GM19043 (cell line): Measurements from ENCODE around the gene CAMK1D.

Experiments used
- ATAC-seq: cut with Tn5 transposase; IDR thresholded peaks from one replicate; pipeline ENCODE4 v1.9.1; 2021; ENCODE audit warnings: low read depth; ENCODE audit not compliant: unreplicated experiment

The CAMK1D gene

DNA sequence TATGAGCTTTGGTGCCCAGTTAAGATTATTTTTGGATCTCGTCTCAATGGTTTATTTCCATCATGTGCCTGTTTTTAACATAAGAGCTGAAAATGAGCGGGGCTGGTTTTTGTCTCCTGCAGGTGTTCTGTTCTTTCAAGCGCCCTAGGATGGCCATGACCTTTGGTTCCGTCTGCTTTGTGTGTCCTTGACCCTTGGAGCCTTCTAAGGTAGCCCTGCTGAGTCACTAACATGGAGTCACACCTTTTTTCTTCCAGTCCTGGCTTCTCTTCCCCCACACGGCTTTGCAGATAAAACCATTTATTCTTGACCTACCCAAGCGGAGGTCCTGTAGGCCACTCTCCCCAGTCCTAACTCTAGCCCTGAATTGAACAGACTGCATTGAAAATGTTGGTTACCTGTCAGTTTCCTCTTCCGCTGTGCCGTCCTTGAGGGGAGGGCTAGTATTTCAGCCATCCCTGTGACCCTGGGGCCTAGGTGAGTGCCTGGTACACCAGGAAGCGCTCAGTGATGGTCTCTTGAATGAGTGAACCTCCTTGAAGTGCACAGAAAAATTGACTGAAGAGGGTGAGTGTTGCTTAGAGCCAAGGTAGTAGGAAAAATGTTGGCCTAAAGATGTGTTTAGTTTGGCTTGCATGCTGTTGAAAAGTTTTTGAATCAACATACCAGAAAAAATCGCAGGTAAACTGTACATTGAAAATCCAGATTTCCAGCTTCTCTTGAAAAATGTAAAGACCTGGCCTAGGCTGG, 48.0 kb downstream of the CAMK1D start:
- no peak for ATAC-seq

DNA sequence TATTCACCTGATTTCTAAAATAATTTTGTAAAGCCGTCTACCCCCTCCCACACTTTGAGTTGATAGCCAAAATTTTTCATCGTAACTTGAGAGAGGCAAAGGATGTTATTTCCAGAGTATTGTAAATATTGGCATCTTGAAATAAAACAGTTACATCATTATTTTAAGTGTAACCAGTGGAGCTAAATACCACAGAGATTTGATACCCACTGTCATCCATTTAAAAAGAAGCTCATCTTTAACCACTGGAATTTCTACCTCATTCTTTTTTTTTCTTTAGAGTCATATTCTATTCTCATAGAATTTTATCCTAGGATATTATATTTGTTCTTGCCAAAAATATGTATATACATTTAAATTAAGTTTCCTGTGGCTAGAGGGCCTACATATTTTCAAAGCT, 48.6 kb downstream of the CAMK1D start:
- ATAC-seq, result no peak

DNA sequence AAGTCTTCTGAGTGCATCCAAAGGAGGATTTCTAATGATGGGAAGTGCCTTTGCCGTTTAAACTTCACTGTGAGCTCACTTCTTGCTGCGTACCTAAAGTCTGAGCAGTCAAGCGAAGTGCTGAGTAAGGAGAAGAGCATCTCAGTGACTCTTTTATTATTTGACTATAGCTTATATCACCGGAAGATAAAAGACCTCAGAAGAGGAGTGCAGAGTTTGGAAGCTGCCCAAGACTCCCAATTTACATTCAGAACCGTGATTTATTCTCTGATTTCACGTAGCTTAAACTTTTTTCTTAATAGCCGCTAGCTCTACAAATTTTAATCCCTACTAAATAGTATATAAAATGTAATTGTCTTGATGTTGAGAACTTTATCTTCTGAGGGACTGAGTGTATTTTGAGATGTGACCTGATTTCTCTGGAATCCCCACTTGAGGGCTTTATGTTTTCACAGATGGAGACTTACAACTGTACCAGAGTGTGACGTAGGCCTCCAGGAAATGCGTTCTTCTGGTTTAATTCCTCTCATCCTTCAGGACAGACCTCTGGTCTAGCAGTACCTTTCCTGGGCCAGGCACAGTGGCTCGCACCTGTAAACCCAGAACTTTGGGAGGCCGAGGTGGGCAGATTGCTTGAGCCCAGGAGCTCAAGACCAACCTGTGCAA, 51.1 kb downstream of the CAMK1D start:
- no peak for ATAC-seq

DNA sequence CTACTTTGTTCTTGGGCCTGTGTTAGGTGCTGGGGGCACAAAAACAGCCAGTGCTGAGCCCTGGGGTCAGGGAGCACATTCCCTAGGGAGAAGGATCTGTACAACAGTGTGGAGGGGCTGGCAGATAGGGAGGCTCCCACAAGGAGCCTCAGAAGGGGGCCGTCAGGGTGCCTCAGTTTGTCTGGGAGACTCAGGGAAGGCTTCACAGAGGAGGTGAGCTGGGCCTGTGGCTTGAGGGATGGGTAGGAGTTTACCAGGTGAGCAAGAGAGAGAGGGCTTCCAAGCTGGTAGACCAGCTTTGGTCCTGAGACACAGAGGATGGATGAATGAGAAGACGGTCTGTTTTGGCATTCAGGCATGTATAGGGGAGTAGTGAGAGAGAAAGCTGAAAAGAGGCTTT, 52.1 kb downstream of the CAMK1D start:
- no peak for ATAC-seq

DNA sequence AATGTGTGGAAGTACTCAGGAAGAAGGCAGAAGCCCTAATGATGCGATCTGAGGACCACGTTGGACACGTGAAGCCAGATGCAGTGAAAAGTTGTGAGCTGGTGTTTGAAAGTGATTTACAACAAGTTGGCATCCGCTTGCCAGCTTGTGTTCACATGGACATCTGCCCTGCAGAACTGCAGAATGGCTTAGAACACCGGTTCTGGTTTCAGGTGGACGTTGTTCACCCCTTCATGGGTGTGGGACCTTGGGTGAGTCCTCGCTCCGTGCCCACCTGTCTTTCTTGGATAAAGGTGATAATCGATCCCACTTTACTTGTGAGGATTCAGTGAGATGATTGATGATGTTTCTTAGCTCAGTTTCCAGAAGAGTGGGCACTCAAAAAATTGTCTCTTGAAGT, 53.8 kb downstream of the CAMK1D start:
- ATAC-seq, result no peak

DNA sequence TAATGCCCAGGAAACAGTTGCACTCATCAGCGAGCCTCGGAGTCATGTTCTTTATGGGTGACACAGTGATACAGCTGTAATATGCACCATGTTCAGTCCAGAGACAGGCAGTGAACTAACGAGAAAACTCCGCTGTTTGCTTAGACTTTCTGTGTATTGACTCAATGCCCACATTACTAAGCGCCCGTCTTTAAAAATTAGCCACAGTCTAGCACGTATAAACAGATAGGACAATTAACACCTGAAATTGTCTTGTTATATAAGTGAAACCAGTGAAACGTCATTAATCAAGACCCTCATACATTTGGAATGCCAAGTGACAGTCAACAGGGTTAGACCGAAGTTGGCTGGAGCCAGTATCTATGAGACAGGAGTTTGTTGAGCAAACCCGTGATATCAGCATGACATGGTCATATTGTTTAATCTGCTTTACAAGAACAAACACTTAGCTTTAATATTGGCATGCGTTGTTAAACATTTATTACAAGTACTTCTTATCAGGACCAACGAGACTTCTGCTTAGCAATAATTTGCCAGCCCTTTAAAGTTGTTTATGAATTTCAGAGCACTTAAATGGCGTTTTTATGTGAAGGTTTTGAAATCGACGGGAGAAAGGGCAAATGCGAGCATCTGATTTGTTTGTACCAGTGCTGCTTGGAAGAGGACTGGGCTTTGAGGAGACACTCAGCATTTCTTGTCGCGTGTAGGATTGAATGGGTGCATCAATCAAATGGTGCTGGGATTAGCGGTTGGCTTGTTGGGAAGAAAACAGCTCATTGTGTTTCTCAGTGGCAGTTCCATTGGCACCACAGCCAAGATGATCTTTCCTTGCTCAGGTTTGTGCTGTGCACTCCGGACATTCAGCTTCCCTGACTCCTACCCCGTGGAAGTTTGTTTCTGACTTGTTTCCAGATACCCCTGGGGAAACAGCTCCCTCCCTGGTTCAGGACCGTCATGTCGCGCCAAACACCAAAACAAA, 56.3 kb downstream of the CAMK1D start:
- no peak for ATAC-seq

DNA sequence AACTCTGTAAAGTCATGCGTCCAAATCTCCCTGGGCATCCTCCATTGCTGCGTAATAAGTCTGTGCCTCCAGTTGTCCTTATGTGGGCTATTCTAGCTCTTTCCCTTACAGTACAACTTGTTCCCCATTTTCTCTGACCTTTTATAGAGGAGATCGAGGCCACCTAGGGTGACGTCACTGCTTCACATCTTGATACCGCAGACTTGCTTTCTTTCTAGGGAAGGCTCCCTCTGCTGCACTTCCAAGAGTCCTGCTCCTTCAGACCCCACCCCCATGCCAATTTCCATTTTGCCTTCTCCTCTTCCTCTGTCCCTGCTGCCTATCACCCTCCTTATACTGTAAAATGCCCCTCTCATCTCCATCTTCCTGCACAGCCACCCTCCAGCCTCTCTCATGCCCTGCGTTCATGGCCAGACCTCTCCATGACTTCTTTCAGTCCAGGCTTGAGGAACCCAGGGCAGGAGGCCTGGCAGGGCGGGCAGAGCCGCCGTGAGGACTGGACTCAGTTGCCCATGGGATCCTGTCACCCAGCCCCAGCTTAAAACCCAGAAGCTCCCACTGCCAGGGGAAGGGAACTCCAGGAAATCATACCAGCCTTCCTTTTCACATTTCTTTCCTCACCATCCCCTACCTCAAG, 57.5 kb downstream of the CAMK1D start:
- ATAC-seq, result no peak

DNA sequence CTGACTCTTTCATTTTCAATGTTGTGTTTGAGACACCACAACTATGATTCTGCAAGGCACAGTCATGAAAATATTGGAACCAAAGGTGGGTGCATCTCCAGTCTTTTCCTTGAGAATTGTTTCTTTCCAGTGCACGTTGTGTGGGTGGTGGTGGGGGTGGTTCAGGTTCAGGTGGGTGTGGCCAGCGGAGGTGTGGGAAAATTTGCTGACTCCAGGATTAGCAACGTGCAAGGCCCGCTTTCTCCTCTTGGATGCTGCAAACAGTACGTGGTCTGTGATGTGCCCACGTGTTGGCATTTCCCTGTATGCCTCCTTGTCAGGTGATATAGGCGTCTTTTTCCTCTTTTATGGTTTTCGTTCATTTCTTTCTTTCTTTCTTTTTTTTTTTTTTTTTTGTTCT, 59.1 kb downstream of the CAMK1D start:
- ATAC-seq, result no peak

DNA sequence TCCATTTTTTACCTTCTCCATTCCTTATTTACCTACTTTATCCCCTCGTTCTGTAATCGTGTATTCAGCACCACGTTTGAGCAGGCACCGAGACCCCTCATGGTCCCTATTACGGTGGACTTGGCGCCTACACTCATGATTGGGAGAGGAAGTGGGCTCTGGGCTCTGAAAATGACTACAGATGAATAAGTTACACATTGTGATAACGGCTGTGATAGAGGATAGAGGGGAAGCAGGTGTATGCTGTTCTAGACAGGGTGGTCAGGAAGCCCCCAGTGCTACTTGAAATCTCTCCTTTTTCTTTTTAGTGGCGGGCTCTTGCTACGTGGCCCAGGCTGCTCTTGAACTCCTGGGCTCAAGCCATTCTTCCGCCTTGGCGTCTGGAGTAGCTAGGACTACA, 59.8 kb downstream of the CAMK1D start:
- no peak for ATAC-seq

DNA sequence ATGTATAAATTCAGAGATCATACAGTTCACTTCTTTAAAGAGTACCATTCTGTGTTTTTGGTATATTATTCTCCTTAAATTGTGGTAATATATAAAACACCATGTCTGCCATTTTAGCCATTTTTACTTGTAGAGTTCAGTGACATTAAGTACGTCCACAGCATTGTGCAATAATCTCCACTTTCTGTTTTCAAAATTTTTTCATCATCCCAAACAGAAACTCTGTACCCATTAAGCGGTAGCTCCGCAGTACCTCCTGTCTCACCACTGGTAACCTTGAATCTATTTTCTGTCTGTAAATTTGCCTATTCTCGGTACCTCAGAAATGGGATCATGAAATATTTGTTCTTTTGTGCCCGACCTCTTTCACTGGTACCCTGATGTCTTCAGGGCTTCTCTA, 60.3 kb downstream of the CAMK1D start:
- no peak for ATAC-seq

DNA sequence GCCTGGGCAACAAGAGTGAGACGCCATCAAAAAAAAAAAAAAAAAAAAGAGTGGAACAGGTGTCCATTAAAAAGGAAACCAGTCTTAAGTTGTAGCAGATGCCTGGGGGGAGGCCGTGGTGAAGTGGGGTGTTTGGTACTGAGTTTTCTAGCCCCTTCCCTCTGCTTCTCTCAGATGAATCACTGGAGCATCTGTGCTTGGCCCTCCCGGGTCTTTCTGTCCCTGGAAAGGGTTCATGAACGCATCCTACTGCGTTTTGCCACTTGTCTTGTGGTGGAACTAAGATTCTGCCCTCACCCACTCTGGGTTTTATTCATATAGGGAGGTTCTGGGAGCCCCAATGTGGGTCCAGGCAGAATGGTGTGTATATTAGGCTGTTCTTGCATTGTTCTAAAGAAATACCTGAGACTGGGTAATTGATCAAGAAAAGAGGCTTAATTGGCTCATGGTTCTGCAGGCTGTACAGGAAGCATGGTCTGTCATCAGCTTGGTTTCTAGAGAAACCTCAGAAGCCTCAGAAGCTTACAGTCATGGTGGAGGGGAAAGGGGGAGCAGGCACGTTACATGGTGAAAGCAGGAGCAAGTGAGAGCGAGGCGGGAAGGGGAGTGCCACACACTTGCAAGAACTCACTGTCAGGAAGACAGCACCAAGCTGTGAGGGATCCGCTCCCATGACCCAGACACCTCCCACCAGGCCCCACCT, 63.5 kb downstream of the CAMK1D start:
- peak; percentile 66 for ATAC-seq

DNA sequence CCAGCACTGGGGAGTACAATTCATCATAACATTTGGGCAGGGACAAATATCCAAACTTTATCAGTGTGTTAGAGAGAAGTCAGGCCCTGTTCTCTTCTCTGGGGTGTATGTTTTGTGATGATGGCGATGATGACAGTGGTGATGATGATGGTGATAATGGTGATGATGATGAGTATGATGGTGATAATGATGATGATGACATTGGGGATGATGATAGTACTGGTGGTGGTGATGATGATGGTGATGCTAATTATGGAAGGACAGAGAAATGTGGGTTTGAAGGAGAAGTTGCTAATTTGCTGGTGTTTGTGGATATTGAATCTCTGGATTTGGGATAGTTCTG, 64.0 kb downstream of the CAMK1D start:
- ATAC-seq, result no peak

DNA sequence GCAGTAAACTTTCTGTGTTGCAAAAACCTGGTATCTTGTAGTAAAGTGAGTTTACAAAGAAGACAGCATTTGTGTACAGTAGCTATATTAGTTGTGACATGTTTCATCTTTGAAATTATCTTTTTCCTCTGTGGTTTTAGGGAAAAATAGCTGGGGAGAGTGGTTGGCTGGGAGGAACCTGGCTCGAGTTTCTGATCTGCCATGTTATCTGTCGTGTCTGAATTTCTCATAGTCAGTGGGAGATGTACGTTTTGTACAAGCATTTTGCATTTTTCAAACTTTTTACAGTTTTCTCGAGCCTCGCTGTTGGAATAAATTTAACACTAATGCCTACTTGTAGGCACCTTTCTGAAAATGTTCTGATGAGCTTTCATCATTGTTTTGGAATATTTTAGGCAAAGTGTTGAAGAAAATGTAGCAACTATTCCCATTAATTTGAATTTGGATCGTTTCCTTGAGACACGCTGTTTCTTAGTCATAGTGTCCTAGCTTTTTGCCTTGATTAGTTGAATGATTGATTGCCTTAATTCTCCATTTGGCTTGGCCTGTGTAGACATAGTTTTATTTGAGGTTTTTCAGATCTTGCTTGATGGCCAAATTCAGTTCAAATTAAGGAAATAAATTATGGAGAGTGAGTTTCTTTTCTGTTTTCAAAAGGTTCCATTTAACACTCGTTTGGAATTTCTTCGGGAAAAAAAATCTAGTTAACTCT, 65.1 kb downstream of the CAMK1D start:
- no peak for ATAC-seq

DNA sequence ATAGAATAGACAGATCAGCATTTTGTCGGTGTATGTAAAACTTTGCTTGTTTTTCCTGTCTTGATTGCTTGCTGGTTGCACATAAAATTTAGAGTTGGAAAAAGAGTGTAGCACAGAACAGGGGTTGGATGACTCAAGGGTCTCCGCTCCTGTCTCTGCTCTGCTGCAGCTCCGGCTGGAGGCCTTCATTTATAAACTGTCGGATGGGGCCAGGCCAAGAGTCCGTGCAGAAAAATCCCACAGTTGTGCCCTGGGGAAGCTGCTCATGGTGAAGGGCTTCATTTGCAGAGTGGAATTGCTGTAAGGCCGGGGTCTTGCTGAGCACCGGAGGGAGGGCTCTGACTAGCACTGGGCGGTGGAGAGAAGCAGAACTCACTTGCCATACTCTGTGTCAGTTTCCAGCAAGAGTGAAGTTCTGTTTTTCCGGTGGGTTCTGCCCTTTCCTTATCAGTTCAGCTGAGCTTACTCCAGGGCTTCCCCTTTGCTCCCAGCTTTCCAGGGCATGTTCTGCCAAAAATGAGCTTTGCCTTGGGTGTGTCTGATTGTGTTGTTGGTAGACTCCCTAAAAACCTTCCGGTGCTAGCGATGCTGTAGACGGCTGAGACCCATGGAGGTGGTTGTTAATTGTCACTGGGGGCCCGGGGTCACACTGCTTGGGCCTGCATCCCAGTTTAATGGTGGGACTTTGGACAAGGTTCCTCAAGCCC, 67.2 kb downstream of the CAMK1D start:
- ATAC-seq, result no peak

DNA sequence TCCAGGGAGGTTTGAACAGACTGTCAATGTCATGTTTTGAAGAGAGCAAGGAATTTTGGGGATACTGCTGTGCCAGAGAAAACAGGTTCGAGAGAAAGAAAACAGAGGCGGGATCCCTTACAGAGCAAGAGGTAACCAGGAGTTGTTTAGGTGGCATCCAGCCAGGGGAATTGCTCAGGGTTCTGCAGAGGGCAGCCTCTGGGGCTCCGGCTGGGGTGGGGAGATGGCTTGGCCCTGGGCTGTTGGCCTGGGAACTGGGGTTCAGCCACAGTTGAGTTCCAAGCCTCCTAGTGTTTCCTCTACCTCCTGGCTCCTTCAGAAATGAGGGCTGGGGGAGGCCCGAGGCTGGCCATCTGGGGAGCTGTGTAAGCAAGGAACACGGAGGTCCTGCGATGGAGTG, 68.0 kb downstream of the CAMK1D start:
- no peak for ATAC-seq

DNA sequence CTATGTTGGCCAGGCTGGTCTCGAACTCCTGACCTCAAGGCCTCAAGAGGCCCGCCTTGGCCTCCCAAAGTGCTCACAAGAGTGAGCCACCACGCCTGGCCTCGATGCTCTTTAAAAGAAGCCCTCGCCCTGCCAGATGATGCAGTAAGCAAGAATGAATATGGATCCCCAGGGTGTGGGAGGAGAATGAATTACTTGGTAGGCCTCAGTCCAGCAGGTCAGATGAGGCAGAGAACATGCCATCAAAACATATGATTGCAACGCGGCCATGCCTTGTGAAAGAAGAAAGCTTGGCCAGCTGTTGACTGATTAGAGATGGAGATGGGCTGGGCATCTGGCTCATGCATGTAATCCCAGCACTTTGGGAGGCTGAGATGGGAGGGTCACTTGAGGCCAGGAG, 68.7 kb downstream of the CAMK1D start:
- ATAC-seq, result no peak

DNA sequence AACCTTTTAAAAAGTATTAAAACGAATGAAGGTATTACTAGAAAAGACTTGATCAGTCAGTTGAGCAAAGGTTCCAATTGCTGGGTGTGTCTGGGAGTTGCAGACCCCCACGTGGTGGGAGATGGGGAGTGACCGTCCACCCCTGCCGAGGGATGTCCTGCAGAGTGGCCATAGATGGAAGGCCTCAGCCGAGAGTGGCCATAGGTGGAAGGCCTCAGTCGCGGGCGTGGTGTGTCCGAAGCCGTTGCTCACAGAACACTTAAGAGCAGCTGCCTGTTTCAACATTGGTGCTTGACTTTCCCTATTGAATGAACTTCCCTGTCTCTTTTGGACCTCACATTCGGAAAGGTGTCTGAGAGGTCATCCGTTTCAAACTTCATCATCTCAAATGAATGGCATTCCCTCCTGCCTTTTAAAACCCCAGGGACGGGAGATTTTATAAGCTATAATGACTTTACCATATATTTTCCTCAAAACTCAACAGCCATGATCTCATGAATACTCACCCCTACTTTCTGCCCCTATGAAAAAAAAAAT, 69.4 kb downstream of the CAMK1D start:
- no peak for ATAC-seq

DNA sequence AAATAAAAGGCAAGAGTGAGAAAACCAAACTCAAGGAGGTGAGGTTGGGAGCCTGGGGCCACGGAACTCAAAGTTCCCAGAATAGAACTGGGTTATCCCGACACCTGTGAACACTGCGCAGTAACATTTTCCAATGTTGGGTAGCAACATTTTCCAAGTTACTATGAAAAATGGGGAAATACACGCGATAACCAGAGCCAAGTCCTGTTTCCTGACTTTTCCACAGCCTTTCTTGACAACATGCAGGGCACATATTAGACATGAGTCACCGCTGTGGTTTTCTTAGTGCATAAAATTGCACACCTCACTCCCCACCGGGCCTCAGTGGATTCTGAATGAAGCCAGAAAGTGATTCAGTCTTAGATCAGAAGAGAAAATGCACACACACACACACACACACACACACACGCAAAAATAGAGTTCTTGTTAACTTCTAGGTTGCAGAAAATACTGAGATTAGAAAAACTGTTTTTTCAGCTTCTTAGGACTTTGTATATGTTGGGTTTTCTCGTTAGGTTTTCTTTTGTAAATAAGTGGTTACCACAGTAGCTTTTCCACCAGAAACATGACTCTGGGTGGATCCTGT, 70.0 kb downstream of the CAMK1D start:
- ATAC-seq, result no peak
